Heart left ventricle (tissue), 13 donors: ENCODE measurements around the gene RUNX2.

Source experiments
- POLR2A ChIP-seq, 2 donors: fragments of 450-650 bp; IDR thresholded peaks; one replicate each; pipeline ENCODE4 v1.6.1; 2017; ENCODE audit warnings: antibody characterized with exemption in 2 of 2, mild to moderate bottlenecking in 2 of 2, moderate library complexity in 2 of 2
- TF ChIP-seq, protein P1 (sequence below), 12 donors: fragments of 200-600 bp; sonication (generic) in 4 of 12; IDR thresholded peaks; one replicate each; pipeline versions ENCODE4 v1.5.0 to v1.8.0; 2018 to 2022; ENCODE audit warnings: antibody characterized with exemption in 12 of 12, mild to moderate bottlenecking in 5 of 12
- donor health status: ischemic (EF 13 %, LVEDD 7.1; RV severe dilation, severe dysfunction).
- donor health status: DM: no; HTN: yes; CAD: no.
- donor health status: DM: no; HTN: no; CAD: no.
- donor health status: ischemic (EF 25% LVEDD 6.9; RV normal size, moderate dysfunction).
- donor health status: ischemic (EF 25% LVEDD 5.7; RV mildly dilated, moderate dysfunction).
- donor health status: ischemic (EF 35%, LVEDD 5.7; RV mildly dilated, moderate dysfunction).
- donor health status: nonischemic (EF 11% LVEDD 7.7; RV severe dilation, severe dysfunction).
- donor health status: DM: yes; HTN: yes; CAD: no.
- donor health status: PGD.
- donor health status: ischemic (EF 29% LVEDD 5.4; RV normal size, mild dysfunction).
- donor health status: nonischemic (EF 23%, LVEDD 6.1; RV moderate dilation, normal function).

DNA sequence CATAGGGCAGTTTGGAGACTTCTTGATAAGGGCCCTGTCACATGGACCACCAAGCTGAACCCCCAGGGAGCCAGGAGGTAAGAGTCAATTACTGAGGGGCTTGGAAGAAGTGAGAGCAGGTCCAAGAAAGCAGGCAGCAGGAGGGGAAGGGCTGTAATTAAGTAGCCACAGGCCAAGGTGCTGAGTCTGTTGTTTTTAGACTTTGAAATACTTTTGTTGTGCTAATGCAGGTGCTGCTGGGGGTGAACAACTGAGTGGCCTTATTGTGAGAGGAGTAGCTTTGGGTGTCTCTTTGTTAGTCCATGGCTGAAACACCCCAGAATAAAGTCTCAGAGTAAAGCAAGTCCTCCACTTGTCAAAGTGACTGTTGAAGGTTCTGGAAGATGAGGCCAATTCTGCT, 316.6 kb downstream of the RUNX2 start:
- TF ChIP-seq POLR2A (IDR thresholded peaks at IDR 0.05): no peak
- TF ChIP-seq, protein P1, sequence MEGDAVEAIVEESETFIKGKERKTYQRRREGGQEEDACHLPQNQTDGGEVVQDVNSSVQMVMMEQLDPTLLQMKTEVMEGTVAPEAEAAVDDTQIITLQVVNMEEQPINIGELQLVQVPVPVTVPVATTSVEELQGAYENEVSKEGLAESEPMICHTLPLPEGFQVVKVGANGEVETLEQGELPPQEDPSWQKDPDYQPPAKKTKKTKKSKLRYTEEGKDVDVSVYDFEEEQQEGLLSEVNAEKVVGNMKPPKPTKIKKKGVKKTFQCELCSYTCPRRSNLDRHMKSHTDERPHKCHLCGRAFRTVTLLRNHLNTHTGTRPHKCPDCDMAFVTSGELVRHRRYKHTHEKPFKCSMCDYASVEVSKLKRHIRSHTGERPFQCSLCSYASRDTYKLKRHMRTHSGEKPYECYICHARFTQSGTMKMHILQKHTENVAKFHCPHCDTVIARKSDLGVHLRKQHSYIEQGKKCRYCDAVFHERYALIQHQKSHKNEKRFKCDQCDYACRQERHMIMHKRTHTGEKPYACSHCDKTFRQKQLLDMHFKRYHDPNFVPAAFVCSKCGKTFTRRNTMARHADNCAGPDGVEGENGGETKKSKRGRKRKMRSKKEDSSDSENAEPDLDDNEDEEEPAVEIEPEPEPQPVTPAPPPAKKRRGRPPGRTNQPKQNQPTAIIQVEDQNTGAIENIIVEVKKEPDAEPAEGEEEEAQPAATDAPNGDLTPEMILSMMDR (IDR thresholded peaks at IDR 0.05): no peak
